GM12878 (cell line): ENCODE data around the gene SETD6. TPM values are rescaled to one million over a fixed set of nuclear protein-coding genes. Genes with fewer than 3 reads are reported as not detected.

Experiments used
- ATAC-seq: fragments of 200-7000 bp; cut with Tn5 transposase; 3 replicates; pipeline ENCODE4 v1.9.1; 2020; ENCODE audit warnings: mild to moderate bottlenecking, moderate library complexity
- BruUV-seq: library from RNA; stranded (reverse); fragments of 400-500 nt; replicated peaks from 2 replicates; lab custom pipeline; 2021; lab: Mats Ljungman, UMichigan
- CTCF ChIA-PET: fragments of 300-600 bp; sonication (Branson Sonifier 250); formaldehyde crosslinking; extraction: SDS; loops from one replicate; lab custom pipeline; 2021; ENCODE audit warnings: inconsistent platforms; lab: Yijun Ruan, JAX
- POLR2A ChIA-PET: fragments of 350-600 bp; formaldehyde crosslinking; extraction: SDS; loops from one replicate; lab custom pipeline; 2021; ENCODE audit warnings: inconsistent platforms; lab: Charles Lee
- RAD21 ChIA-PET: fragments of 300-600 bp; sonication (Branson Sonifier 250); formaldehyde crosslinking; loops from one replicate; lab custom pipeline; 2023; ENCODE audit warnings: antibody characterized with exemption; ENCODE audit not compliant: unreplicated experiment; lab: Charles Lee
- SMC1A ChIA-PET: fragments of 300-600 bp; sonication (Branson Sonifier 250); formaldehyde crosslinking; loops from one replicate; lab custom pipeline; 2023; ENCODE audit not compliant: unreplicated experiment, uncharacterized antibody; lab: Charles Lee
- DNase-seq: peaks from one replicate; pipeline ENCODE4 v3.0.0-alpha.2; 2011; ENCODE audit warnings: low read depth, low spot score
- FAIRE-seq: peaks from 3 replicates; lab custom pipeline; 2011; peaks lifted over from hg19 to GRCh38; lab: Jason Lieb, UNC
- H2AFZ ChIP-seq: 2 replicates; pipeline ENCODE4 v1.6.0; 2011; ENCODE audit warnings: low read depth, low read length, control low read depth; ENCODE audit not compliant: control insufficient read depth
- H3K27ac ChIP-seq: 2 replicates; pipeline ENCODE4 v1.5.1; 2011; ENCODE audit warnings: control low read depth; ENCODE audit not compliant: control insufficient read depth, insufficient read depth
- H3K27me3 ChIP-seq, 2 experiments: replicated peaks in 1 of 2; 2 replicates each; pipeline versions ENCODE4 v1.6.0 to v1.6.1; 2011; ENCODE audit warnings: low read length in 1 of 2; ENCODE audit not compliant: control insufficient read depth in 2 of 2, insufficient read depth in 2 of 2
- H3K36me3 ChIP-seq, 2 experiments: 2 replicates each; pipeline ENCODE4 v1.5.1; 2011; ENCODE audit warnings: low read length in 1 of 2; ENCODE audit not compliant: control insufficient read depth in 2 of 2, insufficient read depth in 2 of 2
- H3K4me1 ChIP-seq: 2 replicates; pipeline ENCODE4 v1.6.1; 2011; ENCODE audit warnings: mild to moderate bottlenecking, low read length, moderate library complexity, mixed read lengths; ENCODE audit not compliant: control insufficient read depth, insufficient read depth
- H3K4me2 ChIP-seq: 2 replicates; pipeline ENCODE4 v1.6.0; 2011; ENCODE audit warnings: control low read depth; ENCODE audit not compliant: control insufficient read depth, insufficient read depth
- H3K4me3 ChIP-seq: fragments of 200-600 bp; sonication (generic); 2 replicates; pipeline ENCODE4 v1.5.1; 2016
- H3K79me2 ChIP-seq: 2 replicates; pipeline ENCODE4 v1.6.0; 2011; ENCODE audit warnings: low read length; ENCODE audit not compliant: control insufficient read depth, insufficient read depth
- H3K9ac ChIP-seq: 2 replicates; pipeline ENCODE4 v1.8.0; 2011; ENCODE audit warnings: low read length, control low read depth, mixed read lengths; ENCODE audit not compliant: control insufficient read depth, insufficient read depth
- H3K9me3 ChIP-seq: replicated peaks from 3 replicates; pipeline ENCODE4 v1.5.1; 2011; ENCODE audit warnings: mild to moderate bottlenecking, low read length; ENCODE audit not compliant: control insufficient read depth, insufficient read depth
- H4K20me1 ChIP-seq: 2 replicates; pipeline ENCODE4 v1.6.0; 2011; ENCODE audit not compliant: control insufficient read depth, insufficient read depth
- ATF3 ChIP-seq: IDR thresholded peaks from 2 replicates; pipeline ENCODE4 v1.6.1; 2011; ENCODE audit warnings: low read depth, mild to moderate bottlenecking, low read length, moderate library complexity, borderline replicate concordance; ENCODE audit errors: extremely low read depth
- STAT3 ChIP-seq: IDR thresholded peaks from 2 replicates; pipeline ENCODE4 v1.6.1; 2011; ENCODE audit warnings: low read depth, low read length, improper control_type of control experiment
- WGBS: methylation state at CpG from one replicate; pipeline ENCODE4 v1.1.6; 2016; ENCODE audit warnings: low lambda C conversion rate; ENCODE audit not compliant: insufficient replicate concordance, insufficient coverage; ENCODE audit errors: missing lambda C conversion rate; 5-methylcytosine and 5-hydroxymethylcytosine counted together
- in situ Hi-C: fragments of 300-500 bp; cut with MboI; formaldehyde crosslinking; loops from 9 replicates; pipeline ENCODE4 v1.14.3; 2018; ENCODE audit warnings: mixed read lengths
- intact Hi-C: fragments of 100-400 bp; cut with micrococcal nuclease; formaldehyde crosslinking; loops from one replicate; pipeline ENCODE4 v1.14.2; 2022; ENCODE audit not compliant: unreplicated experiment
- polyA plus RNA-seq, 11 experiments: library from polyadenylated mRNA; depleted of rRNA in 4 of 11; unstranded in 6 of 11; stranded (reverse) in 5 of 11; fragments of >200 nt; fragmentation: Nextera tagmentation in 4 of 11; fragmentation: Illumina TruSeq in 1 of 11; extraction: Ambion mirVana in 4 of 11; extraction: Trizol in 1 of 11; gene quantifications; 1 replicate in 1 of 11; 2 replicates in 10 of 11; pipeline versions ENCODE4 v1.2.1 to v1.2.3, GENCODE V29; 2011 to 2016; ENCODE audit warnings: inconsistent platforms in 2 of 11, missing spikeins in 2 of 11, low read depth in 1 of 11
- total RNA-seq, 4 experiments: library from RNA; depleted of rRNA in 3 of 4; stranded (reverse); fragments of >200 nt in 3 of 4; fragmentation: Illumina TruSeq in 1 of 4; extraction: Trizol in 1 of 4; gene quantifications; 2 replicates each; pipeline versions ENCODE4 v1.2.1 to v1.2.3, GENCODE V29; 2013 to 2021

SETD6 gene
- total and polyA plus RNA-seq, 10 of the 15 experiments (the other 5 are each of a cell fraction or from before 2014, with no cell fraction given), result 8.2 to 23.8 (median 16.2) TPM

GRCh38 chr16:58503166-58503862 is 12.0 kb upstream of the SETD6 start:
- H3K9me3 ChIP-seq, result no peaks in the 10 kb centered on the region
- no peak overlapping the region for H2AFZ ChIP-seq
- RAD21 ChIA-PET, result no interaction called here
- CTCF ChIA-PET, result no interaction called here
- DNase-seq (no peak), FAIRE-seq (no peak), ATAC-seq (no peak)
- H4K20me1 ChIP-seq, result no peaks in the 10 kb centered on the region
- peaks cover 0 to 5% of the 10 kb centered on the region in 2 experiments; a peak in 1 of 4 replicates for H3K27me3 ChIP-seq
- no peaks in the 10 kb centered on the region for H3K4me1 ChIP-seq
- SMC1A ChIA-PET, result no interaction called here
- H3K4me3 ChIP-seq, result no peak overlapping the region
- no peak overlapping the region for H3K9ac ChIP-seq
- intact Hi-C loops (loop anchor here (5.0 kb wide), 1 partner anchor 234 kb away; no protein-coding TSS in a partner anchor), in situ Hi-C loops (loop anchor here (25.0 kb wide), 1 partner anchor 234 kb away; the partner anchor contains the start of gene GOT2)
- 44% methylated on average over 14 of the region's 14 CpGs for WGBS
- H3K4me2 ChIP-seq, result no peak overlapping the region
- no TSS peak for BruUV-seq
- no peak for TF ChIP-seq STAT3
- no peaks in the 10 kb centered on the region for H3K79me2 ChIP-seq
- H3K27ac ChIP-seq, result no peak overlapping the region
- POLR2A ChIA-PET, result no interaction called here
- H3K36me3 ChIP-seq, result no peaks in the 10 kb centered on the region

- SMC1A ChIA-PET, result no interaction called here
- Histone ChIP-seq H3K27me3 (peaks cover 0 to 5% of the 10 kb centered on the region in 2 experiments; a peak in 1 of 4 replicates), H3K36me3 (no peaks in the 10 kb centered on the region), H3K4me3 (no peak overlapping the region), H3K27ac (no peak overlapping the region), H3K9me3 (no peaks in the 10 kb centered on the region), H3K9ac (no peak overlapping the region), H3K4me1 (no peaks in the 10 kb centered on the region), H3K4me2 (no peak overlapping the region), H3K79me2 (no peaks in the 10 kb centered on the region), H2AFZ (no peak overlapping the region), H4K20me1 (no peaks in the 10 kb centered on the region)
- no peak for DNase-seq
- RAD21 ChIA-PET, result no interaction called here
- FAIRE-seq, result no peak
- BruUV-seq, result no TSS peak
- WGBS, result 65% methylated on average over 21 of the region's 21 CpGs
- POLR2A ChIA-PET, result no interaction called here
- CTCF ChIA-PET, result no interaction called here
- no peak for TF ChIP-seq ATF3
- intact Hi-C loops, result loop anchor here (5.0 kb wide), 1 partner anchor 233 kb away; no protein-coding TSS in a partner anchor
- in situ Hi-C loops, result loop anchor here (25.0 kb wide), 1 partner anchor 233 kb away; the partner anchor contains the start of gene GOT2
- no peak for ATAC-seq
Measured at GRCh38 chr16:58503863-58504688, 11.2 kb upstream of the SETD6 start.
